ENCODE data around the gene UROD.
A peak's percentile ranks its signal among the peaks of the same experiment; 100 is the strongest.

The UROD gene

DNA sequence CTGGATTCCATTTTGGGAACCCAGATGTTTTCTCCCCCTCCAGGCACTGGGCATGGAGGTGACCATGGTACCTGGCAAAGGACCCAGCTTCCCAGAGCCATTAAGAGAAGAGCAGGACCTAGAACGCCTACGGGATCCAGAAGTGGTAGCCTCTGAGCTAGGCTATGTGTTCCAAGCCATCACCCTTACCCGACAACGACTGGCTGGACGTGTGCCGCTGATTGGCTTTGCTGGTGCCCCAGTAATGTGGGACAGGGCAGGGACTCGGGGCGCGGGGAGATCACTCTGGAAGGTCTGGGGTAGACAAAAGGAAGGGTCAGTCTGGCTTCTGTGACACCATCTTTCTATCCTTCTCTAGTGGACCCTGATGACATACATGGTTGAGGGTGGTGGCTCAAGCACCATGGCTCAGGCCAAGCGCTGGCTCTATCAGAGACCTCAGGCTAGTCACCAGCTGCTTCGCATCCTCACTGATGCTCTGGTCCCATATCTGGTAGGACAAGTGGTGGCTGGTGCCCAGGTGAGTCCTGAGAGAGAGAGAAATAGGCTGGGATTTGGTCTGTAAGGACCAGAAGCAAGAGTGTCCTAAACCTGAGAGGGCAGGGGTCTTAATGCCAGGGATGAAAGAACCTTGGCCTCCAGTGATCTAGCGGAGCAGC, 1.6 kb downstream of the UROD start:
- no peaks in the 10 kb centered on the region for H3K27me3 Mint-ChIP-seq
- H3K9me3 Mint-ChIP-seq: no peaks in the 10 kb centered on the region
- H3K4me3 Mint-ChIP-seq: peak overlapping the region; percentile 79 to 97
- ATAC-seq (replicated peaks) (no peak), DNase-seq (no peak)
- H3K36me3 Mint-ChIP-seq: peaks cover 13 to 24% of the 10 kb centered on the region in 2 donors
- H3K4me1 Mint-ChIP-seq: peaks cover 47 to 59% of the 10 kb centered on the region in 2 donors
- H3K27ac Mint-ChIP-seq: peak overlapping the region; percentile 22

DNA sequence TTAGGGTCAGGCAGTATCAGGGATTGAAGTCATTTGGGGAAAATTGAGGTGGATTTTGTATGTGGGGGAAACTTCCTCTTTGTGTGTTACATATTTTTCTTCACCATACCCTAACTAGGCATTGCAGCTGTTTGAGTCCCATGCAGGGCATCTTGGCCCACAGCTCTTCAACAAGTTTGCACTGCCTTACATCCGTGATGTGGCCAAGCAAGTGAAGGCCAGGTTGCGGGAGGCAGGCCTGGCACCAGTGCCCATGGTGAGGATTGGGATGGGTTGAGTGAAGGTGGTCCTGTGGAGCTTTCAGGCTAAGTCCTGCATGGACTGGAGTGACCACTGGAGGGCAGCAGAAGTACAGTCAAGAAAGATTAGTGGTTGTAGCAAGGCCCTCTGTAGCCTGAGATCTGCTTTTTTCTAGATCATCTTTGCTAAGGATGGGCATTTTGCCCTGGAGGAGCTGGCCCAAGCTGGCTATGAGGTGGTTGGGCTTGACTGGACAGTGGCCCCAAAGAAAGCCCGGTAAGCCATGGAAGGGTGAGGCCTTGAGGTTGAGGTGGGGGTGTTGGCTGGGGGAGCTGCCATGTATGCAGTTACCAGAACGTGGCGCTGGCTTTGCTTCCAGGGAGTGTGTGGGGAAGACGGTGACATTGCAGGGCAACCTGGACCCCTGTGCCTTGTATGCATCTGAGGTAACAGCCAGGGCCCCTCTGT, 2.4 kb downstream of the UROD start:
- no peaks in the 10 kb centered on the region for H3K9me3 Mint-ChIP-seq
- ATAC-seq (replicated peaks) (peak; percentile 28 to 32), DNase-seq (peak; percentile 68)
- H3K27me3 Mint-ChIP-seq: no peaks in the 10 kb centered on the region
- H3K4me1 Mint-ChIP-seq: peaks cover 40 to 54% of the 10 kb centered on the region in 2 donors
- H3K4me3 Mint-ChIP-seq: peak overlapping the region; percentile 39 to 55
- H3K27ac Mint-ChIP-seq: peak overlapping the region; percentile 22
- peaks cover 7 to 17% of the 10 kb centered on the region in 2 donors for H3K36me3 Mint-ChIP-seq

DNA sequence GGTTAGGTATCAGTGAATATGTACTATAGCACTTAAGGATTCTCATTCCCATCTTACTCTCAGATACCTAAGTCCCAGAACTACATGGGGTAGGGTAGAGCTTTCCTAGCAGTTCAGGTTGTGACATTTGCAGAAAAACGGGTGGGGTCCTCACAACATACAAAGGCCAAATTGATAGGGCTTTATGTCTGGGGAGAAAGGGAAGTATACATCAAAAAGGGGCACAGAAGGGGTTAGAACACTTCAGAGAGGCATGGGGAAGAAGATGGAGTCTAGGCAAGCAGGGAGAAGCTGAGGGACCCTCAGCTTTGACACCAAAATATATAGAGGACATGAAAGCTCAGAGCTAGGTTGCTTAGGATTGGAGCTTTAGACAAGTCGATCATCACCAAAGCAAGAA, 3.6 kb downstream of the UROD start:
- H3K4me1 Mint-ChIP-seq: peaks cover 30 to 43% of the 10 kb centered on the region in 2 donors
- no peak for DNase-seq
- no peaks in the 10 kb centered on the region for H3K27me3 Mint-ChIP-seq
- no peak for ATAC-seq (replicated peaks)
- no peak overlapping the region for H3K4me3 Mint-ChIP-seq
- peaks cover 7 to 14% of the 10 kb centered on the region in 2 donors for H3K36me3 Mint-ChIP-seq
- no peak overlapping the region for H3K27ac Mint-ChIP-seq
- no peaks in the 10 kb centered on the region for H3K9me3 Mint-ChIP-seq

DNA sequence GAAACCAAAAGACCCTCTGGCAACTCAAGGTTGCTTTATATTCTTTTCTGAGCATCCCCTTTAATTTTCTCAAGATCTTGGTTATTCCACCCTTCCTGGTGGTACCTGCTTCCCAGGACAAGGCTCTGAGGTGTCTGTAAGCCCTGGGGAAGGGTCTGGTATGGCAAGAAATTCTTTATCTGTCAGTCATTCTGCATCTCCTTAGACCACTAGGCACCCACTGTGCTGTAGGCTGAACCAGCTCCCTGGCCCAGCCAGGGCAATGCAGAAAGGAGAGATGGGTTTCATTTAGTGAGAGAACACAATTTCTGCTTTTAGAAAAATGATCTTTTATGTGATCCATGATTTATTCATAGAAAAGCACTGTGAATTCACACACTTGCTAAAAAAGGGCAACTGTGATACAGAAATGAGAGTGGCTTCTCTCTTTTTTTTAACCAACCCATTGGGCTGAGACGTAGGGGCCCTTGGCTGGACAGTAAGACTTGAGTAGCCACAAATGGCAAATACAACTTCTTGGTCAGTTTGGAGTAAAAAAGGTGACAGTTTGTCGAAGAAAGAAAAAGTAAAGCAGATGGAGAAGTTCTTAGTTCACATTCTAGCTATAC, 4.1 kb downstream of the UROD start:
- H3K27ac Mint-ChIP-seq: no peak overlapping the region
- H3K27me3 Mint-ChIP-seq: no peaks in the 10 kb centered on the region
- H3K4me3 Mint-ChIP-seq: no peak overlapping the region
- DNase-seq: no peak
- peaks cover 30 to 42% of the 10 kb centered on the region in 2 donors for H3K4me1 Mint-ChIP-seq
- H3K9me3 Mint-ChIP-seq: no peaks in the 10 kb centered on the region
- ATAC-seq (replicated peaks): no peak
- H3K36me3 Mint-ChIP-seq: peaks cover 7 to 14% of the 10 kb centered on the region in 2 donors

DNA sequence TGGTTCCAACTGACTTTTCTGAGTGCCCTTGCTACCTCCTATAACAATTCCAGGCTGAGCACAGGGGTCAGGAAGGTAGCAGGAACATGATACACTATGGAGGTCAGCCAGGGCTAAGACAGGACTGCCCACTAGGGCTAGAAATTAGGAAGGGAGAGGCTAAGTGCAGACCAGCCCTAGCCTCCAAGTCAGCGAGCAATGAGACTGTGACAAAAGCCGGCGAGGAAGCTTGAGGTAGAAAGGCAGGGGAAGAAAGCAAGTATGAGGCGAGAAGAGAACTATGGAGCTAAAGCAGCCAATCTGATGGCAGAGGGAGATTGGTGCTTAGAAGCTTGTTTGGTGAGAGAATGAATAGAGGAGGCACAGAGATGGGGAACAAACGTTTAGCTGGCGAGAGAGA, 4.7 kb downstream of the UROD start:
- Mint-ChIP-seq H3K27ac (peak overlapping the region; percentile 26), H3K4me3 (no peak overlapping the region), H3K27me3 (no peaks in the 10 kb centered on the region), H3K4me1 (peaks cover 24 to 36% of the 10 kb centered on the region in 2 donors), H3K9me3 (no peaks in the 10 kb centered on the region), H3K36me3 (peaks cover 7 to 14% of the 10 kb centered on the region in 2 donors)
- DNase-seq (no peak), ATAC-seq (replicated peaks) (no peak)

DNA sequence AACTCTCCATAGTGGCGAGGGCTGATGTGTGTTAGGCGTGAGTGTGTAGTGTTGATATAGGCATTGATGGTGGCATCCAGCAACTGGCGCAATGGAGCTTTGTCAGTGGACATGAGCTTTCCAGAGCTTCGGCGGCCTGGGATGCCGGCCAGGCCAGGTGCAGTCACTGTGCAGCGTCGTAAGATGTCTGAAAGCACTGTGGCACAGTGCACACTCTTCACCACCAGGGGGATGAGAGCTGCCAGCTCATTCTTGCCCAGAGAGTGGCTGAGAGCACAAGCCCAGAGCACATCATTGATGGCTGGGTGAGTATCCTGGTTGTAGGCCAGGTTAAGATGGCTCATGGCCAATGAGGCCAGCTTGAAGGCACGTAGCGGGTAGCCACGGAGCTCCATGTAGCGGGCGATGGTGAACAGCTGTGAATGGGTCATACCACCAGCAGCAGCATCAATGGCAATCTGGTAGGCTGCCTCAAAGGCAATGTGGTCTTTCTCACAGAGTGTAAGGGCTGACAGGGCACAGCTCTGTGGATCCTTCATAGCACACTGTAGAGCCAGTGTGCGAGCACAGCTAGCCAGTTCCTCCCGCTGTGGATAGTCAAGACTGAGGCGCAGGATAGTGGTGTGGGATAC, 6.7 kb downstream of the UROD start:
- H3K4me1 Mint-ChIP-seq: peaks cover 15 to 18% of the 10 kb centered on the region in 2 donors

DNA sequence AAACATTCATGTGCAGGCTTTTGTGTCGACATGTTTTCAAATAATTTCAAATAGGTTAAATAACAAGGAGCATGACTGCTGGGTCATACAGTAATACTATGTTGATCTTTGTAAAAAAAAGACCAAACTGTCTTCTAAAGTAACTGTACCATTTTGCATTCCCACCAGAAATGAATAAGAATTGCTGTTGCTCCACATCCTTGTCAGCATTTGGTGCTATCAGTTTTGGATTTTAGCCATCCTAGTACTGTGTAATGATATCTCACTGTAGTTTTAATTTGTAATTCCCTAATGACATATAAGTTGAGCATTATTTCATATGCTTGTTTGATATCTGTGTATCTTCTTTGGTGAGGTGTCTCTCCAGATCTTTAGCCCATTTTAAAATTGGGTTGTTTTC, 11.6 kb downstream of the UROD start:
- peaks cover 0 to 3% of the 10 kb centered on the region in 2 donors for H3K4me1 Mint-ChIP-seq
- no peak overlapping the region for H3K4me3 Mint-ChIP-seq
- H3K36me3 Mint-ChIP-seq: no peaks in the 10 kb centered on the region
- no peaks in the 10 kb centered on the region for H3K27me3 Mint-ChIP-seq
- no peak for DNase-seq
- peaks cover 0 to 2% of the 10 kb centered on the region in 2 donors for H3K9me3 Mint-ChIP-seq
- ATAC-seq (replicated peaks): no peak
- H3K27ac Mint-ChIP-seq: no peak overlapping the region

More for the DNA sequence above, 6.7 kb downstream of the UROD start:
- Mint-ChIP-seq H3K9me3 (no peaks in the 10 kb centered on the region), H3K27me3 (no peaks in the 10 kb centered on the region), H3K27ac (peak overlapping the region; percentile 65), H3K36me3 (peaks cover 7 to 14% of the 10 kb centered on the region in 2 donors), H3K4me3 (no peak overlapping the region)
- ATAC-seq (replicated peaks) (peak; percentile 94 to 96), DNase-seq (peak; percentile 41)

DNA sequence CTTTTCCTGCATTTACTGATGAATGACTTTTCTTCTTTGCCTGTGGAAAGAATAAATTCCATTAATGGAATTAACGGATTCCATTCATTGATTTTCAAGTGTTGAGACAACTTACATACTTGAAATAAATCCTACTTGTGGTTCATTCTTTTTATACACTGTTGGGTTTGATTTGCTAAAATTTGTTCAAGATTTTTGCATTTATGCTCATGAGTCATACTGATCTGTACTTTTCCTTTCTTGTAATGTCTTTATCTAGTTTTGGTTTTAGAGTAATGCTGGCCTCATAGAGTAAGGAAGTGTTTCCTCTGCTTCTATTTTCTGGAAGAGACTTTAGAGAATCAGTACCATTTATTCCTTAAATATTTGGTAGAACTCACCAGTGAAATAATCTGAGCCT, 14.4 kb downstream of the UROD start:
- H3K4me1 Mint-ChIP-seq: no peaks in the 10 kb centered on the region
- peaks cover 0 to 2% of the 10 kb centered on the region in 2 donors for H3K9me3 Mint-ChIP-seq
- no peak overlapping the region for H3K4me3 Mint-ChIP-seq
- ATAC-seq (replicated peaks) (no peak), DNase-seq (no peak)
- no peak overlapping the region for H3K27ac Mint-ChIP-seq
- no peaks in the 10 kb centered on the region for H3K27me3 Mint-ChIP-seq
- no peaks in the 10 kb centered on the region for H3K36me3 Mint-ChIP-seq

DNA sequence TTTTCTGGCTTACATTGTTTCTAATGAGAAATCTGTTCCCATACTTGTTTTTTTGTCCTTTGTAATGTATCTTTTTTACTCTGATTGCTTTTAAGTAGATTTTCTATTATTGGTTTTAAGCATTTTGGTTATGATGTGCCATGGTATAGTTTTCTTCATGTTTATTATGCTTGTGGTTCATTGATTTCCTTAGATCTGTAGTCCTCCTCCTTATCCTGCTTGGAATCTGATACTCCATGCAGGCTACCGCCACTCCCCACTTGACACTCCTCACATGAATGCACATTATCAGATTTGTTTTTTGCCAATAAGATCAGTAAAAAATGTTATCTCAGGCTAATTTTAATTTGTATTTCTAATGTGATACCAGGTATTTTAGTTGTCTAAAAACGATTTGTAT, 20.8 kb downstream of the UROD start:
- DNase-seq (no peak), ATAC-seq (replicated peaks) (no peak)
- H3K36me3 Mint-ChIP-seq: no peaks in the 10 kb centered on the region
- H3K4me3 Mint-ChIP-seq: no peak overlapping the region
- no peaks in the 10 kb centered on the region for H3K27me3 Mint-ChIP-seq
- H3K27ac Mint-ChIP-seq: no peak overlapping the region
- peaks cover 6 to 15% of the 10 kb centered on the region in 2 donors for H3K4me1 Mint-ChIP-seq
- H3K9me3 Mint-ChIP-seq: no peaks in the 10 kb centered on the region

DNA sequence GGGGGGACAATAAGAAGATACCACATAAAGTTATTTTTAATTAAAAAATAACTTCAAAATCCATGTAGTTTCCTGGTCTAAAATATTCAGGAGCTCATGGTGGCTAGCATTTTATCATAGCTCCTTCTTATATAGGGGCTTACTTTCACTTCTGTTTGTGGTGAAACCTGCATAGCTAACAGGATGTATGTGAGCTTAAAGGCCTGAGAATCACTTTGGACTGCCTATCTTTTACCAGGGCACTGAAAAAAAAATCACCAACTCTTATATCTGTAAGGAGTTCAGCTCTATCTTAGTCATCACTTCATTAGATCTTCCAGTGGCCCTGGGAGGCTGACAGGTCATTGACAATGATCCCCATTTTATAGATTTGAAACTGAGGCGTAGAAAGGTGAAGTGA, 21.3 kb downstream of the UROD start:
- ATAC-seq (replicated peaks): peak; percentile 82 to 85
- Mint-ChIP-seq H3K27me3 (no peaks in the 10 kb centered on the region), H3K27ac (no peak overlapping the region), H3K36me3 (no peaks in the 10 kb centered on the region), H3K9me3 (no peaks in the 10 kb centered on the region), H3K4me1 (peaks cover 6 to 15% of the 10 kb centered on the region in 2 donors), H3K4me3 (no peak overlapping the region)
- no peak for DNase-seq

DNA sequence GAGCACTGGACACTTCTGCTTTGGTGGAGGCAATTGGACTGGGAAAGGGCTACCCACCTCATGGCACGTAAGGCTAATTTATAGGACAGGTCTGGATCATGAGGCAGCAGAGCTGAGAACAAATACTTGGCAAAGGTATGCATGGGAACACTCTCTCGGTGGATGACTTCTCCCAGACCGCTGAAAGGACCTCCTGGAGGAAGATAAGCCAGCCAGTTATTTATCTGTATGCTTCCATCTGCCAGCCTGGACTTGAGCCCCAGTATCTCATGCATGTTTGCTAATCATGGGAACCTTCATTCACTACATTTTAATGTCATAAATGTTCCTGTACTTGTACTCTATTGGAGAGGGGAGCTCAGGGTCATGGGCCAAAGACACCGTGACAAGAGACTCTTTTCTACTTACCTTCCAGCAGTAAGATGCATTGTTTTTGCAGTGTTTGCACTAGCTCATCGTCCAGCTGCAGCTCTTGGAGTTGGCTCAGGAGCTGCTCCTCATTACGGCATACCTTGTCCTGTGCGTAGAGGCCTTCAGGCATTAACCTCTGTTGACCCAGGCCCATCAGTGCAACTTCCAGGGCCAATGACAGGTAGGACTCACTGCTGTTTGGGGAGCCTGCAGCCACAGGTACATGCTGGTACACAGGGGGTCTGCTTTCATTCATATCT, 23.7 kb downstream of the UROD start:
- no peaks in the 10 kb centered on the region for H3K36me3 Mint-ChIP-seq
- no peaks in the 10 kb centered on the region for H3K9me3 Mint-ChIP-seq
- peaks cover 6 to 15% of the 10 kb centered on the region in 2 donors for H3K4me1 Mint-ChIP-seq
- no peak overlapping the region for H3K27ac Mint-ChIP-seq
- DNase-seq (no peak), ATAC-seq (replicated peaks) (no peak)
- no peak overlapping the region for H3K4me3 Mint-ChIP-seq
- no peaks in the 10 kb centered on the region for H3K27me3 Mint-ChIP-seq

DNA sequence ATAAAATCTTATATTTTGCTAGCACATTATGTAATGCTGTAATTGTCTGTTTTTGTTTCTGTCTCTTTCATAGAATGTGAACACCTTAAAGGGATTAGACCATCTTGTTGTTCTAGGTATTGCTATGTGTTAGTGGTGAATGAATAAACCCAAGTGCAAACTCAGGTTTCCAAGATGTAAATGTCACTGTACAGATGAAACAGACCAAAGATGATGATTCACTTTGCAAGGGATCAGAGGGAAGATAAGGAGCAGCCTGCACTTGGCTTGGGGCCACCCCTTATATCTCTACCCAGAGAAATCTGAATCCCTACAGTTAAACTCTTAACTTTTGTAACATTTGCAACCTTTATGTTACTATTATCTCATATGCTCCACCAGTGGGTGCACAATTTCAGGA, 25.4 kb downstream of the UROD start:
- no peak overlapping the region for H3K4me3 Mint-ChIP-seq
- no peaks in the 10 kb centered on the region for H3K27me3 Mint-ChIP-seq
- no peaks in the 10 kb centered on the region for H3K36me3 Mint-ChIP-seq
- H3K27ac Mint-ChIP-seq: no peak overlapping the region
- no peak for DNase-seq
- no peaks in the 10 kb centered on the region for H3K9me3 Mint-ChIP-seq
- no peak for ATAC-seq (replicated peaks)
- peaks cover 6 to 15% of the 10 kb centered on the region in 2 donors for H3K4me1 Mint-ChIP-seq

DNA sequence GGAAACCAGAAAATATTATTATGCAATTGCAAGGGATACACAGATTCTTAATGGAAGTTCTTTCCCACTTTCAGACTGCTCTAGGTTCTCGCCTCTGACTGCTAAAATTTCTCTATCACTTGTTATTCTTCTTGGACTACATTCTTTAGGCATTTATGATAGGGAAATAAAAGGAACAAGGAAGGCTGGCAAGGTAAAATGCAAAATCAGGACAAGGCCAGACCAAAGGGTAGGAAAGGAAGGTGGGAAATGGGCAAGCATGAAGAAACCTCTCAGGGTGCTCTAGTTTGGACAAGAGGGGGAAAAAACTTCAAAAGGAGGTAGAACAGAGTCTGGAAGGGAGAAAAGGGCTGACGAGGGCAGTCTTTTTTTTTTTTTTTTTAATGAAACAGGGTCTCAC, 26.2 kb downstream of the UROD start:
- DNase-seq (no peak), ATAC-seq (replicated peaks) (no peak)
- Mint-ChIP-seq H3K27me3 (no peaks in the 10 kb centered on the region), H3K4me1 (peaks cover 6 to 11% of the 10 kb centered on the region in 2 donors), H3K9me3 (no peaks in the 10 kb centered on the region), H3K27ac (no peak overlapping the region), H3K4me3 (no peak overlapping the region), H3K36me3 (no peaks in the 10 kb centered on the region)
